DMS79 treated with DMSO at 0.1 percent for 48 hours (cell line): ENCODE results near the gene RALB.
"Not testable (repeated sequence)": the region's sequence is repeated elsewhere in the genome, so short reads cannot be mapped to it uniquely, and the experiment has no call there.

ENCODE experiments used
- DNase-seq: peaks from one replicate; lab custom pipeline; 2025; lab: John Stamatoyannopoulos, UW

The RALB gene

DNA sequence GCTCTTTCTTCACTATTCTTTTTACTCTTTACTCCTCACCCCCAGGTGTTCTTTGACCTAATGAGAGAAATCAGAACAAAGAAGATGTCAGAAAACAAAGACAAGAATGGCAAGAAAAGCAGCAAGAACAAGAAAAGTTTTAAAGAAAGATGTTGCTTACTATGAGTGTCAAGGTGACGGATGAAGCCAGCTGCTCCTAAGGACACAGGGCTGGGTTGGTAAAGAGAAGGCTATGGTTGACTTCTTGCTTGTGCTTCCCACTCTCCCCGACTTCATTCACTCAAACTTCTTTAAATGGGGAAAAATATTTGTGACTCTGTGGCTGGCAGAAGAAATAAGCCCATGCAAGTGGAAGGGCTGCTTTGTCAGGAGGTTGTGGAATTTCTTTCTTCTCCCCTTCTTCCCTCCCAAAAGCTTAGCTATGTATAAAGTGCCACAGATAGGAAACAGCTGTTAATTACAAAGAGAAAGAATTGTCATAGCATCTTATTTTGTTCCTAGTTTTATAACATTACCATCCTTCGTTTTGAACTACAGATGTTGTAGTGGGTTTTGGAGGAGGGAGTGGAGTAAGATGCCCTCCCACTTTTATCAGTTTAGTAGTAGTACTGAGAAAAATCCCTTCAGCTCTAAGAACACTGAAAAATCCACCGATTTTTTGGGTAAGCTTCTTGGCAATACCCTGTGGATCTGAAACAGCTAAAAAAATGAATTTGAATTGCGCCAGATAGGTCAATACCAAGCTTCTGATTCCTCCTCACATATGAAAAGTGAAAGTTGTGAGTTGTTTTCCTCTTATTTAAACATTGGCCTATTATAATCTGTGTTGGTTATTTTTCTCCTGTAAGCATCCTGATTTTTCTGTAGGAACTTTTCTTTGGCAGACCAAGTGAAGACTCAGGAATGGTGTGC, 40.7 kb downstream of the RALB start:
- DNase-seq: no peak

DNA sequence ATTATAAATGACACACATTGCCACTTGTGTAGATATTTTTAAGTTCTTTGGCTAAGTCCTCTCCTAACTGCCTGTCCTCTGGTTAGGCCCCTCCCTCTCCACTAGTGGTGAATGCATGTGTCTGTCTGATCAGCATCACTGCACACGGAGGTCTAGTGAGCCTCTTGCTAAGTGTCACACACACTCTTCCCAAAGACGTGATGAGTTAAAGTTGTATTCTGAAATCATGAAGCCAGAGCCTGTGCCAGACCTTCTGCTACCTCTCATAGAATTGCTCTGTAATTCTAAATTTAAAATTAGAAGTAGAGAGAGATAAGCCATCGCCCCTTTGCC, 41.3 kb downstream of the RALB start:
- DNase-seq: no peak

DNA sequence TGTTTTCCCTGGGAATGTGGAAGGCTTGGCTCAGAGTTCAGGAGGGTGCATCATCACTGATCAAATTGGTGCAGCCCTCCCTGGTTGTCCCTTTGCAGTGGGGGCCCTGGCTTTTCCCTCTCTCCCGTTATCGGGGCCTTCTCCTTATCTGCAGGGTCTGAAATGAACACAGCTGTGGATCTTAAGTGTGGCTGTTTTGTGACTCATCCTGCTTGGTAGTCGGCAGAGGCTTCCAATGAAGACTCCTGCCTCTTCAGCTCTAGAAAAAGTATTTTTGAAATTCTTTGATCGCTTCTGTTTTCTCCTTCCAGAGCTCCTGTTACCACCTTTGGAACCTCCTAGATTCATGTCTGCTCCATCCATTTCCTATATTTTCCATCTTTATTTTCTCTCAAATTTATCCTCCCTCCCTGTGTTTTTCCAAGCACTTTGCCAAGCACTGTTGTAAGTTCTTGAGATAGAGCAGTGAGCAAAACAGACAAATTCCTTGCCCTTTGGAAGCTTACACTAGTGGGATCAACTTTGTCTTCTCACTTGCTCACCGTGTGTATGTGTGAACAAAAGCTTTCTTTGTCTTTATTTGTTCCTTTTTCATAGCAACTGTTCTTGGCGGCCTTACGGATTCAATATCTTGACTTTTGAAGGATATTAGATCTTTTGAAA, 45.7 kb downstream of the RALB start:
- no peak for DNase-seq

DNA sequence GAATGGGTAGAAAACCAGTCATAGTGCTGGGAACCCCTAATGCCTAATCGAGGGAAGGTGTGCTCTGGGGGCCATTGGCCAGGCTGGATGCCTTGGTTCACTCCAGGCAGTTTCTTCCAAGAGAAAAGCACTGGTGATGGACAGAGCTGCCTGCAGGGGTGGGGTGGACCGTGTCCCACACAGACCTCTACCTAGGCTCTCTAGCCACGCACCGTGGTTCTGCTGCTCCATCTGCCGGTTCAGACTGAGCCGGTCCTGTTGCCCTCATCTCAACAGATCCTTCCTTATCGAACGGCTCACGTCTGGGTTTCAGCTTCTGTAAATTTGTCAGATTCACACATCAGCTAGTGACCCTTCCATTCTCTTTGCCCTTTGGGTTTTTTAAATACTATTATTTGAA, 46.4 kb downstream of the RALB start:
- no peak for DNase-seq

DNA sequence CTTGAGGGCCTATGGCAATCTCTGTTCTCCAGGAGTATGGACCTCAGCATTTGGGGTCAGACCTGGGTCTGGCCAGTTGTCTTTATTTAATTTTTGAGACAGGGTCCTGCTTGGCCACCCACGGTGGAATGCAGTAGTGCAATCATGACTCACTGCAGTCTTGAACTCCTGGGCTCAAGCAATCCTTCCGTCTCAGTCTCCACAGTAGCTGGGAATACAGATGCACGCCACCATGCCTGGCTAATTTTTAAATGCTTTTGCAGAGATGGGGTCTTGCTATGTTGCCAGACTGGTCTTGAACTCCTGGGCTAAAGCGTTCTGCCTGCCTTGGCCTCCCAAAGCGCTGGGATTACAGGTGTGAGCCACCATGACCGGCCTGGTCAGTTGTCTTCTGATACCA, 46.9 kb downstream of the RALB start:
- DNase-seq: no peak

DNA sequence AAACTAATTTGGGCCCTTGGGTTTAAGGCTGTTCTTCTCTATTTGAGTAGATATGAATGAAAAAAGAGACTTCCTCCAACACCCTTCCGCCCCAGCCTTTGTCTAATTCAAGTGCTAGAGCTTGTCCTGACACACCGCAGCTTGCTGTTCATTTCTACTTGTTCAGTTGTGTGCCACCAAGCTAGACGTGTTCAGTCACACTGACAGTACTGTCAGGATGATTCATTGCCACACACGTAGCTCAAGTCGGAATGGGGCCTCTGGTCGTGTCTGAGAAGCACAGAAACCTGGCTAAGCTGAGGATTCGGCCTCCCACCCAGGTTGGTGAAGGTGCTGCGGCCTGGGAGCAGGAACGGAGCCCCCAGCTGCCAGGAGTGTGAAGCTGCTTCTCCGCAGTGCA, 47.7 kb downstream of the RALB start:
- no peak for DNase-seq

DNA sequence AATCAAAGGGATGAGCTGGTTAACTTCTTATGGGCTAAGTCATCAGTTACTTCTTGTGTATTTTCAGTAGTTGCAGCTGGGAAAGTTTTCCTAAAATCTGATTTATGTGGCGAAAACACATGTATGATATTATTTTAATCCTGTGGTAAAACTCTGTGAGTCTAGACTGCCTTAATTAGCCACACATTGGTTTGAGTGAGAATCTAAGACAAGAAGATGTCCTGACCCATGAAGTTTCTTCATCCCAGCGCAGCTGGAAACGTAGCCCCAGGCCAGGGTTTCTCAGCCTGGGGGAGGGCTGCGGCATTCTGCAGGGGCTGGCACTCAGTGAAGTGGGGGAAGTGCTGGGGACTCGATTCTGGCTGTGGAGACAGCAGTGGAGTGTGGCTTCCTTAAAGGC, 48.6 kb downstream of the RALB start:
- DNase-seq: no peak

DNA sequence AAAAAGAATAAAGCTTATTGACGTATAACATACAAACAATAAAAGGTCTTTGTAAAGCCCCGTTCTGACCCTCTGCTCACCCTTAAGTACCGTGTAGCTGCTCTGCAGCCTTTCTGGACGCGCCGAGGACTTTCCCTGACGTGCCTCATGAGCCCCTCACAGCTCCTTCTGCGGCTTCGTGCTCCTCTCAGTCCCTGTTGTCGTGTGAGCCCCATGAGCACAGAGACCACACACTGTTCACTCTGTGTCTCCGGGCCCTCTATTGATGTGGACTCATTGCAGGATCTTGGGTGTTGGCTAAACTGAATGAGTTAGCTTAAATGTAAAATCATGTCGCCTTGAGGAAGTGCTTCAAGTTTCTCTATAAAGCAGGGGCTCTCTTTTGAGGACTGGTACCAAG, 49.6 kb downstream of the RALB start:
- DNase-seq: no peak

DNA sequence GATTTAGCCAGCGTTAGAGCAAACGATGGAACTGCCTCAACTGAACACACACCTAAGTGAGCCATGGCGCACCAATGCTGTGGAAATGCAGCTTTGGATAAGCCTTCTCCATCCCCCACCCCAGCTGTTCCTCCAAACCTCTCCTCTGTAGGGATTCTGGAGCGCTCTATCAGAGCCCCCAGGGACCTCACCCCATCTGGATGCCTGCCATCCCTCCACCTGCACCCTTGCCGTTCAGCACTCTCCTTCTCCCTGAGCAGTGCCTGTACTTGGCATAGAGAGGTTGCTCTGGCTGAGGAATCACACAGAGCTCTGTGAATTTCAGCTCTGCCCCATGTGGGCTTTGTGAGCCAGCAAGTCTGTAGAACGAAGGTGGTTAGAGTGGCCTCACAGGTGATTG, 50.5 kb downstream of the RALB start:
- DNase-seq: no peak

DNA sequence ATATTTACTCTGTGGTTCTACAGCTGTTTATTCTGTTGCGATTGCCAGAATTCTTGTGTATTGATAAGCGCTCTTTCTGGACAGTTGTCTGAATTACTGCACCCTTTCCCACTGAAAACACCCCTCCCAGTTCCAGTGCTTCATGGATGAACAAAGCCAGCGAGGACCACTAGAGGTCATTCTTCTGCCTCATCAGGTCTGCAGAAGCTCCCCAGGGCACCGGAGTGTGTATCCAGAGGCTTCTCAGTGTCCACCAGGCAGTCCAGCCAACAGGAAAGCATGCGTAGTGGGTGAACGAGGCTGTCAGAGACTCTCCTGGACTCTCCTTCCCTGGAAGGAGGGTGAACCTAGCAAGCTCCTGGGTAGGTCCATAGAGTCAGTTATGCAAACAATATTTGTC, 52.6 kb downstream of the RALB start:
- DNase-seq: no peak

DNA sequence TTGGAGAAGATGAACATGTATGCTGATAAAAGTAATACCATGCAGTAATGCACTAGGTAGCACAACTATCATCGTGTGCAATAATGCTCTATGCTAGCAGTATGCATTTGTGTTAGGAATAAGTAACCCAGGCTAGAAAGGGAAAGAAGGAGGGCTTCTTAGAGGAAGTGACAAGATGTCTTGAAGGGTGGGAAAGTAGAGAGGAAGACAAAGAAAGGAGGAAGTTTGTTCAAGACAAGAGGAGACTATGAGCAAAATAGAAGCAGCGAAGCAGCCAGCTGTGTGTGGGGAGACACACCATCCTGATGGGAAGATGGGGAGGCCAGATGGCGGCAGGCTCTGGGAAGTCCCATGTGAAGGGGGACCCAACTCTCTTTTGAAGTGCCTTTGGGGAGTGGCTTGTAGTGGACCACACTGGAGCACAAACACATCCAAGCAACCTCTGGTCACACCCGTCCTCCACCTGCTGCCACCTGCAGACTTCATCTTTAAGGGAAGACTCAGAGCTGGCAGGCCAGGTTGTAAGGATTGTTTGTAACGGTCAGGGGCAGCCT, 53.4 kb downstream of the RALB start:
- no peak for DNase-seq

DNA sequence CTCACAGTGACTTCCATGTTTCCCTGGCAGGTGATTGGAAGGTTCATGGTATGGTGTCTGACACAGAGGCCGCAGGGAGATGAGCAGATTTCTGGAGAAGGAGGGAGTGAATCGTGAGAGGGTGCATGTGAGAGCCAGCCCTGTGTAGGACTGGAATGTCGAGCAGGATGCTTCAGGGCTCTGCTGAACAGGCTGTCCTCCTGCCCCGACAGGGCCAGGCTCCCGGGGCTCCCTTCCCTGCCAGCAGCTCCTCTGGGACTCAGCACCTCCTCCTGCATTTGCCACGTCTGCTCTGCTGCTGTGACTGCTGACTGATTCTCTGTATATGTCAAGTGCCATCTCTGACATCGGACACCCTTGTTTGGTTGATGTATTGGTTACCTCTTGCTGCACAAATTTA, 54.8 kb downstream of the RALB start:
- DNase-seq: no peak

DNA sequence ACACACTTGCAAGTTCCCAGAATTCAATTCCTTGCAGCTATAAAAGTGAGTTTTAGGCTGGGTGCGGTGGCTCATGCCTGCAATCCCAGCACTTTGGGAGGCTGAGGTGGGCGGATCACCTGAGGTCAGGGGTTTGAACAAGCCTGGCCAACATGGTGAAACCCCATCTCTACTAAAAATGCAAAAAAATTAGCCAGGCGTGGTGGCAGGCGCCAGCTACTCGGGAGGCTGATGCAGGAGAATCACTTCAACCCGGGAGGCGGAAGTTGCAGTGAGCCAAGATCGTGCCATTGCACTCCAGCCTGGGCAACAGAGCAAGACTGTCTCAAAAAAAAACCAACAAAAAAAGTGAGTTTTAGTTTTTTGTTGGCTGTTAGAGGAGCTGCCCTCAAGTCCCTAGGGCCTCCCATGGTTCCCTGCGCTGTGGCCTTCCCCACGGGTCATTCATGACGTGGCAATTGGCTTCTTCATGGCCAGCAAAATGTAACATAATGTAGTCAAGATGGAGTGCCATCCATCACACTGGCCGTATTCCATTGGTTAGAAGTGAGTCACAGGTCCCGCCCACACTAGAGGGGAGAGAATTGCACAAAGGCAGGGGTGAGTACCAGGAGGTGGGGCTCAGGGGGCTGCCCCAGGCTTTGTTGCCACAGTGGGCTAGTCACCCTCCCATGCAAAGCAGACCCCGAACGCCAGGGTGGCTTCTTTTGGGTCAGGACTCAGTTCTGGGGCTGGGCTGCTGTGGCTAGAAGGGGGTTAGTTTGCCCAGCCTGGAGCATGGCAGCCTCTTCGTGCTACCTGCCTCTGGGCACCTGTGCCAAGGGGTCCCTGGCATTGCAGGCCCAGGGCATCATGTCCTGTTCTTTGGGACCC, 55.6 kb downstream of the RALB start:
- no peak for DNase-seq

DNA sequence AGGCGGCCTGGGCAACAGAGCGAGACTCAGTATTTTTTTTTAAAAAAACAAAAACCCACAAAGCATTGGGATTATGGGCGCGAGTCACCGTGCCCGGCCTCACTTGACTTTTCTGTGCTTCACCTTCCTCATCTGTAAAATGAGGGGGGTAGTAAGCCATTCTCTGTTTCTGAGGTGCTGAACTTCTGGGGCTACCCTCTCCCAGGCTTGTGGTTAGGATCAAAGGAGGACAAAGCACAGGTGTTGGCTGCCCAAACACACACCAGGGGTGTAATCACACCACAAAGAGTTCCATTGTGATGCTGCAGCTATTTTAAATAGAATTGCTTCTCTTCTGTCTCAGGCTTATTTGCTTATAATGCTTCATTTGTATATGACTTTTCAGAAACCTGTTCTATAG, 57.5 kb downstream of the RALB start:
- DNase-seq: no peak

DNA sequence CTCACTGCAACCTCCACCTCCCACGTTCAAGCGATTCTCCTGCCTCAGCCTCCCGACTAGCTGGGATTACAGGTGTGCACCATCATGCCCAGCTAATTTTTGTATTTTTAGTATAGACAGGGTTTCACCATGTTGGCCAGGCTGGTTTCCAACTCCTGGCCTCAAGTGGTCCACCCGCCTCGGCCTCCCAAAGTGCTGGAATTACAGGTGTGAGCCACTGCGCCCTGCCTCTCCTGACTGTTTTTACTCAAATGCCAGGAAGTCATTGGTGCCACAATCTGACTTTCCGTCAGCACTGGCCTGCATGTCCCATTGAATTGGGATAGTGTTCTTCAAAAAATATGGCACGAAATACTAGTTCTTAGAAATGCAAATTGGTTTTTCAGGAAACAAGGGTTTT, 58.2 kb downstream of the RALB start:
- not testable (repeated sequence) for DNase-seq

DNA sequence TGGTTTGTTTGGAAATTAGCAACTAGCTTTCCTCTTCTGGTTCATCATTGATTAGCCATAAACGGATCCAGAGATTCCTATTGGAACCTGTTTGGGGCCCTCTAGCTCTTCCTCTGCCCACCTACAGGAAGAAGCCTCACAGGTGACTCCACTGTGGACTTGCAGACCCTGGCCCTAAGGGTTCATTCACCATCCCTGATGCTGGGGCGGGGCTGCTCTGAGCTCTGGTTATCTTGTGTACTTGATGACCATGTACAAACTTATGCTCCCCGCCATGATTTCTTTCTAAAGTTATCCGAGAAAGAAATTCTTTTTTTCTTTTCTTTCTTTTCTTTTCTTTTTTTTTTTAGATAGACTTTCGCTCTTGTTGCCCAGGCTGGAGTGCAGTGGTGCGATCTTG, 59.4 kb downstream of the RALB start:
- no peak for DNase-seq

DNA sequence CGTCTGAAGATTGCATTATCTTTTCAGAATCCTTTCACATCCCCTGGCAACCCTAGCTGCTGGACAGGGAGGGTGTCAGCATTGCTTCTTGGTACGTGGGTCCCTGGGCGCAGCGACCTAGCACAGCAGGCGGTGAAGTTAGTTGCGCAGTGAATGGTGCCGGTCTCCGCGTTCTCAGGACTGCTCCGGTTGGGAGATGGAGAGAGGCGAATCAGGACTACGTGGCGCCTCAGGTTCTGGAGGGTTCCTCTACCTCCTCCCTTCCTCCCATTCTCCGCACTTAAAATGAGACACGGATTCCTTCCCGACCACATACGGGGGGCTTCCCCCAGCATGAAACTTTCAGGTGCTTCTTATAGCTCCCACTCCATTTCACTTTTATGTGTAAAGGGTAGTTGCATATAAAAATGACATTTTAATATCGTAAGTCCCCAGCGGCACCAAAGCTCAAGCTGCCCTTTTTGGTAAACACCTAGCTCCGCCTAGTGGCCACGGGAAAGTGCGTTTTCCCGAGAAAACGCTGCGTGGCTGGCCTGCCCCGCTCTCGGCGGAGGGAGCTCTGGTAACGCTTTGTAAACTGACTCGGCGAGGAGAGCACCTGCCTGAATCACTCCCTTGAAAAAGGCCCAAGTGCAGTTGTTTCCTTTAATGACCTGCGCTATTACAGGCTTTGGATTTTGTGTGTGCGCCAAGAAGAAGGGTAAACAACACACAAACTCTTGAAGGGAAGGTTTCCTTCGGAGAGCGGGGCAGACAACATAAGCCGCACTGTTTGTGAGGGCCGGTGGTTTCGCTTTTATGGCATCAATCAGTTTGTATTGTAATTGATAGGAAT, 60.4 kb downstream of the RALB start:
- peak; percentile 89 for DNase-seq

DNA sequence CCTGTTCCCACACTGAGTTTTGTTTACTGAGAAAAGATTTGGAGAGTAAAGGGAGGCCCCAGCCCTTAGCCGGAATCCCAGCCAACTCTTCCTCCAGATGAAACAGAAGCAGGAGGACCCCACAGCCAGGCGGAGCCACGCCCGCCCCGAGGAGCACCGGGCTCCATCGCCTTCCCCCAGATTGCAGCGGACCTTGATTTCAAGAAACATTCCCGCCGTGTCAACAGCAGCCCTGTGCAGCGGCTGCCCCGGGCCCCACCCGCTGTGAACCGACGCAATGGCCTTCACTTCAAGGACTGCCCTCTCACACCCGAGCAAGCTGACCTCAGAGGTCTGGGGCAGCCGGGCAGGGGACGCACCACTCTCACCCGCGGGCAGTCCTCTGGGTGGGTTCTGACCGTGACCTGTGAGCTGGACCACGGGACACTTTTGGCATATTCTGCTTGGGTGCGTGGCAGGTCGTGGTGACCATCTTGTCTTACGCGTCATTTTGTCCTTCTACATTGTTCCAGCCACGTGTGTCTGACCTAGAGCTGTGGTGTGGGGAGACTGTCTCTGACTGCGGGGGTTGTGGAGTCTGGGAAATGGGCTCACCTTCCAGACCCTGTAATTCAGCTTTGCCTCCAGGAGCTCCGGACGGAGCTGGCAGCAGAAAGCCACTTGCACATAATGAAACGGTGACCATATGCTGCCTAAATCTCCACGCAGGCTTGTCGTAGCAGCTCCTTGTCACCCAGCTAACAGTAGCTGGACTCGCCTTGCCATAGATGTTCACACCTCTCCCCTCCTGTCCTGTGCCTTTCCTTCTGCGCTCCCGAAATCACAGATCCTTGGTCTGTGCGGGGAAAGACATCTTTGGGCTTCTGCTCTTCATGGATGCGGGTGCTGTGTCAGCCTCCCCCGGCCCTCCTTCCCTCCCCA, 61.3 kb downstream of the RALB start:
- DNase-seq: peak; percentile 49

DNA sequence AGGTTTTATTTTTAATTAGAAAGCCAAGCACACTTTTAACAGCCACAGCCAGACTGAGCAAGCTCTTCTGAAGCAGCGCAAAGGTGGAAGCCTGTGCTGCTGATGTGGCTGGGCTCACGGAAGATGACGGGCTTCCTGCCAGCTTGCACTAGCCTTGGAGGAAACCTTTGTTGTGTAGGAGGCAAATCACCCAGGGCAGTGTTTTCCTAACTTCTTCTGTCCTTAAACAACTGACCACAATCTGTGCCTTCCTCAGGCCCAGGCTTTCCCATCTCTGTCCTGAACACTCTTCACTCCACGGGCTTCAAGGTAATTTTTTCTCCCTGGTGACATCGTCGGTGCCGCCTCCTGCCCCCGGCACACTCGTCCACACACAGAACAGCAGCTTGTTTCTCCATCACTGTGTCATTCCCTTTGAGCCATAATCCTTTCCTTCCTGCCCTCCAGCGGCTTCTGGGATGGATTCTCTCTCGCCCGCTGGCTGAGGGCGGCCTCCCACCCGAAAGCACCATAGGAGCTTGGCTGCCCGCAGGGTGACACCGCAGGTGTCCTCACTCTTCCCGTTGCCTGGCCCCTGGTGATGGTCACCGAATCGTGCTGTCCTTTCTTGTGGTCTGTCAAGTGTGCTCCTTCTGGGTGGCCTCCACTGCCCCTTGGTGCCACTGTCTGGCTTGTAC, 62.2 kb downstream of the RALB start:
- peak; percentile 66 for DNase-seq
